OCI-LY7 (cell line): ENCODE measurements around the gene STYK1. TPM values are rescaled to one million over a fixed set of nuclear protein-coding genes. Genes with fewer than 3 reads are reported as not detected.

Source experiments
- BruUV-seq: library from RNA; stranded (reverse); fragments of 400-500 nt; replicated peaks from 2 replicates; lab custom pipeline; 2021; lab: Mats Ljungman, UMichigan
- CTCF ChIA-PET: fragments of 300-600 bp; sonication (Branson Sonifier 250); formaldehyde crosslinking; loops from one replicate; lab custom pipeline; 2022; ENCODE audit warnings: antibody characterized with exemption; ENCODE audit not compliant: unreplicated experiment; lab: Charles Lee
- POLR2A ChIA-PET: fragments of 300-600 bp; sonication (Branson Sonifier 250); formaldehyde crosslinking; loops from one replicate; lab custom pipeline; 2022; ENCODE audit warnings: antibody characterized with exemption; lab: Charles Lee
- DNase-seq: peaks from one replicate; pipeline ENCODE4 v3.0.0-alpha.2; 2015; ENCODE audit warnings: low spot score
- H2AFZ ChIP-seq: fragments of 200-600 bp; sonication (generic), shearing (Covaris generic); 2 replicates; pipeline ENCODE4 v1.6.1; 2014; ENCODE audit warnings: mild to moderate bottlenecking, antibody characterized with exemption, low read length, moderate library complexity
- H3K27ac ChIP-seq: fragments of 200-600 bp; sonication (generic); 2 replicates; pipeline ENCODE4 v1.5.1; 2014; ENCODE audit warnings: mixed run types, low read depth, mild to moderate bottlenecking, moderate library complexity, low read length, inconsistent platforms; ENCODE audit not compliant: poor library complexity, severe bottlenecking
- H3K36me3 ChIP-seq: fragments of 200-600 bp; sonication (generic); 2 replicates; pipeline ENCODE4 v1.6.1; 2014; ENCODE audit warnings: mild to moderate bottlenecking, antibody characterized with exemption, low read length, moderate library complexity, mixed read lengths; ENCODE audit not compliant: insufficient read depth
- H3K4me1 ChIP-seq: fragments of 200-600 bp; sonication (generic); 2 replicates; pipeline ENCODE4 v1.5.1; 2014; ENCODE audit warnings: mild to moderate bottlenecking, low read length; ENCODE audit not compliant: insufficient read depth, poor library complexity, severe bottlenecking
- H3K4me2 ChIP-seq: fragments of 200-600 bp; sonication (generic); 2 replicates; pipeline ENCODE4 v1.6.1; 2014; ENCODE audit warnings: mild to moderate bottlenecking, low read length
- H3K4me3 ChIP-seq: fragments of 200-600 bp; sonication (generic); 2 replicates; pipeline ENCODE4 v1.5.1; 2014; ENCODE audit warnings: mild to moderate bottlenecking, low read depth, low read length; ENCODE audit not compliant: poor library complexity, severe bottlenecking
- H3K79me2 ChIP-seq: fragments of 200-600 bp; sonication (generic); 2 replicates; pipeline ENCODE4 v1.6.1; 2016; ENCODE audit warnings: low read depth, mild to moderate bottlenecking, low read length, moderate library complexity, mixed read lengths; ENCODE audit not compliant: insufficient read depth
- H3K9me2 ChIP-seq: fragments of 200-600 bp; sonication (generic); 2 replicates; pipeline ENCODE4 v1.6.1; 2016; ENCODE audit warnings: mild to moderate bottlenecking, low read length, mixed read lengths; ENCODE audit not compliant: insufficient read depth
- H3K9me3 ChIP-seq: fragments of 200-600 bp; sonication (generic); 2 replicates; pipeline ENCODE4 v1.6.1; 2014; ENCODE audit warnings: mild to moderate bottlenecking, mixed run types, low read length, mixed read lengths
- H4K20me1 ChIP-seq: fragments of 200-600 bp; sonication (generic); 2 replicates; pipeline ENCODE4 v1.6.1; 2014; ENCODE audit warnings: mild to moderate bottlenecking, antibody characterized with exemption, low read length, moderate library complexity, mixed read lengths; ENCODE audit not compliant: insufficient read depth
- CTCF ChIP-seq: fragments of 200-600 bp; sonication (generic); conservative IDR thresholded peaks from 2 replicates; pipeline ENCODE4 v1.5.1; 2014; ENCODE audit warnings: mild to moderate bottlenecking, antibody characterized with exemption, low read length, moderate library complexity, mixed read lengths
- EZH2phosphoT487 ChIP-seq: fragments of 200-600 bp; sonication (generic); IDR thresholded peaks from 2 replicates; pipeline ENCODE4 v1.6.1; 2018; ENCODE audit warnings: low read depth, borderline replicate concordance, mild to moderate bottlenecking, mixed run types, antibody characterized with exemption, low read length, moderate library complexity, mixed read lengths
- intact Hi-C: fragments of 100-400 bp; cut with micrococcal nuclease; formaldehyde crosslinking; loops from one replicate; pipeline ENCODE4 v1.10.0; 2022; ENCODE audit not compliant: unreplicated experiment
- total RNA-seq, 2 experiments: library from RNA; depleted of rRNA in 1 of 2; stranded (reverse); fragments of >200 nt in 1 of 2; shearing (Covaris generic) in 1 of 2; gene quantifications; 2 replicates each; pipeline ENCODE4 v1.2.3, GENCODE V29; 2014 to 2022

STYK1 gene
- total RNA-seq, 2 experiments from 2014 or later, result not detected

- Histone ChIP-seq H3K4me1 (no peaks in the 10 kb centered on the region), H2AFZ (no peak overlapping the region), H3K9me3 (no peaks in the 10 kb centered on the region), H3K36me3 (no peaks in the 10 kb centered on the region), H3K27ac (no peak overlapping the region), H3K79me2 (no peaks in the 10 kb centered on the region), H4K20me1 (no peaks in the 10 kb centered on the region), H3K4me2 (no peak overlapping the region), H3K9me2 (no peaks in the 10 kb centered on the region), H3K4me3 (no peak overlapping the region)
- BruUV-seq, result no TSS peak
- intact Hi-C loops, result no loop called here
- ChIA-PET CTCF (no interaction called here), POLR2A (interaction anchor here (1.4 kb wide), 1 partner anchor 10 kb away, joined by 6 read pairs; the partner anchor contains the start of gene MAGOHB)
- TF ChIP-seq CTCF (no peak), EZH2phosphoT487 (no peak)
- no peak for DNase-seq
Observed at GRCh38 chr12:10623131-10623530, 50.7 kb downstream of the STYK1 start.

GRCh38 chr12:10621278-10621677 lies 52.6 kb downstream of the STYK1 start:
- Histone ChIP-seq H3K4me2 (no peak overlapping the region), H3K79me2 (no peaks in the 10 kb centered on the region), H3K4me3 (no peak overlapping the region), H3K9me3 (no peaks in the 10 kb centered on the region), H4K20me1 (no peaks in the 10 kb centered on the region), H3K4me1 (no peaks in the 10 kb centered on the region), H2AFZ (no peak overlapping the region), H3K27ac (no peak overlapping the region), H3K36me3 (no peaks in the 10 kb centered on the region), H3K9me2 (no peaks in the 10 kb centered on the region)
- TF ChIP-seq CTCF (no peak), EZH2phosphoT487 (no peak)
- ChIA-PET POLR2A (interaction anchor here (1.0 kb wide), 1 partner anchor 260 kb away, joined by 3 read pairs; no protein-coding TSS in a partner anchor), CTCF (no interaction called here)
- BruUV-seq, result no TSS peak
- intact Hi-C loops, result no loop called here
- no peak for DNase-seq

GRCh38 chr12:10620078-10620779 lies 53.6 kb downstream of the STYK1 start:
- POLR2A ChIA-PET, result interaction anchor here (0.6 to 0.7 kb wide), 2 partner anchors 18 to 327 kb away, joined by 3 read pairs; no protein-coding TSS in a partner anchor

More at GRCh38 chr12:10620078-10620779, 53.6 kb downstream of the STYK1 start:
- Histone ChIP-seq H4K20me1 (no peaks in the 10 kb centered on the region), H2AFZ (no peak overlapping the region), H3K9me3 (no peaks in the 10 kb centered on the region), H3K79me2 (no peaks in the 10 kb centered on the region), H3K27ac (no peak overlapping the region), H3K4me3 (no peak overlapping the region), H3K9me2 (no peaks in the 10 kb centered on the region), H3K4me1 (no peaks in the 10 kb centered on the region), H3K36me3 (no peaks in the 10 kb centered on the region), H3K4me2 (no peak overlapping the region)
- no peak for DNase-seq
- intact Hi-C loops, result no loop called here
- BruUV-seq, result no TSS peak
- CTCF ChIA-PET, result no interaction called here
- TF ChIP-seq CTCF (no peak), EZH2phosphoT487 (no peak)
